Breast epithelium (tissue), 4 donors: ENCODE results near the gene TP53BP1. TPM values are rescaled to one million over a fixed set of nuclear protein-coding genes. Genes with fewer than 3 reads are reported as not detected.

Experiments used
- DNase-seq, 2 donors: peaks; one replicate each; pipeline ENCODE4 v3.0.0-alpha.2; 2019; ENCODE audit warnings: low spot score in 2 of 2
- H3K27ac ChIP-seq, 2 donors: fragments of 200-600 bp; sonication (generic) in 1 of 2; one replicate each; pipeline ENCODE4 v1.5.1; 2016 to 2019; ENCODE audit warnings: mild to moderate bottlenecking in 1 of 2
- H3K27me3 ChIP-seq, 2 donors: fragments of 200-600 bp; sonication (generic) in 1 of 2; one replicate each; pipeline versions ENCODE4 v1.5.1 to v1.6.0; 2017 to 2019; ENCODE audit warnings: control low read depth in 1 of 2, mild to moderate bottlenecking in 1 of 2
- H3K36me3 ChIP-seq: fragments of 200-600 bp; one replicate; pipeline ENCODE4 v1.5.1; 2019
- H3K4me1 ChIP-seq, 2 donors: fragments of 200-600 bp; sonication (generic); one replicate each; pipeline ENCODE4 v1.5.1; 2016 to 2019; ENCODE audit warnings: control low read depth in 1 of 2
- H3K4me3 ChIP-seq, 3 donors: fragments of 200-600 bp; sonication (generic); 1 replicate in 2 of 3; 2 replicates in 1 of 3; pipeline ENCODE4 v1.5.1; 2016 to 2019; ENCODE audit warnings: mild to moderate bottlenecking in 3 of 3, moderate library complexity in 2 of 3
- H3K9me3 ChIP-seq, 2 donors: fragments of 200-600 bp; sonication (generic) in 1 of 2; one replicate each; pipeline ENCODE4 v1.5.1; 2016 to 2019; ENCODE audit warnings: control low read depth in 1 of 2
- POLR2A ChIP-seq: fragments of 450-650 bp; IDR thresholded peaks from one replicate; pipeline ENCODE4 v1.6.1; 2016; ENCODE audit warnings: antibody characterized with exemption, mild to moderate bottlenecking, moderate library complexity
- POLR2AphosphoS5 ChIP-seq, 3 donors: sonication (generic); formaldehyde crosslinking; IDR thresholded peaks; one replicate each; pipeline ENCODE4 v1.6.1; 2017; ENCODE audit warnings: antibody characterized with exemption in 3 of 3
- intact Hi-C: fragments of 100-400 bp; cut with DNase I; formaldehyde crosslinking; loops from one replicate; pipeline ENCODE4 v1.15.1; 2023; ENCODE audit warnings: low total_unique reads
- total RNA-seq, 3 donors: library from RNA; depleted of rRNA; stranded (reverse); fragments of >200 nt; gene quantifications; one replicate each; pipeline ENCODE4 v1.1.0, GENCODE V29; 2016
- TF ChIP-seq, protein P1 (sequence below), 3 donors: fragments of 450-650 bp; IDR thresholded peaks; one replicate each; pipeline ENCODE4 v1.5.1; 2016 to 2017; ENCODE audit warnings: antibody characterized with exemption in 3 of 3, mild to moderate bottlenecking in 3 of 3, moderate library complexity in 3 of 3

TP53BP1 gene
- total RNA-seq, 3 donors from 2014 or later: 30.1 to 65.5 (median 60.9) TPM

DNA sequence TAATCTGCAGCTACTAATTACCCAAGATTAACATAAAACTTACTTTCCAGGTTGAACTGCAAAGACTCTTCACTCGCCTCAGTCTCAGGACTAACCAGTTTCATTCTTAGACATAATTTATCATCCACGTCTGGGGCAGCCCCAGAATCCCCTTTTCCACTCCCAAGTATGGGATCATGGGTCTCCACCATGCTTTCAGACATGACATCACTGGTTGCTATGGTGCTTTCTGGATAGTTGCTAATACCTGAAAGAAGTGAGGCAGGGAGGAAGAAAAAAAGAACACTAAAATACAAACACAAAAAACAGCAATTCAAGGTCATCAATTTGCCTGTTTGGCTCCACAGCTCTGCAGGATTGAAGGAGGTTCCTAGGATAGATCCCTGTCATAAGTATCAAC is 46.6 kb downstream of the TP53BP1 start:
- H3K4me3 ChIP-seq: no peak overlapping the region
- TF ChIP-seq POLR2A (no peak), POLR2AphosphoS5 (IDR thresholded peaks at IDR 0.05) (no peak)
- TF ChIP-seq, protein P1, sequence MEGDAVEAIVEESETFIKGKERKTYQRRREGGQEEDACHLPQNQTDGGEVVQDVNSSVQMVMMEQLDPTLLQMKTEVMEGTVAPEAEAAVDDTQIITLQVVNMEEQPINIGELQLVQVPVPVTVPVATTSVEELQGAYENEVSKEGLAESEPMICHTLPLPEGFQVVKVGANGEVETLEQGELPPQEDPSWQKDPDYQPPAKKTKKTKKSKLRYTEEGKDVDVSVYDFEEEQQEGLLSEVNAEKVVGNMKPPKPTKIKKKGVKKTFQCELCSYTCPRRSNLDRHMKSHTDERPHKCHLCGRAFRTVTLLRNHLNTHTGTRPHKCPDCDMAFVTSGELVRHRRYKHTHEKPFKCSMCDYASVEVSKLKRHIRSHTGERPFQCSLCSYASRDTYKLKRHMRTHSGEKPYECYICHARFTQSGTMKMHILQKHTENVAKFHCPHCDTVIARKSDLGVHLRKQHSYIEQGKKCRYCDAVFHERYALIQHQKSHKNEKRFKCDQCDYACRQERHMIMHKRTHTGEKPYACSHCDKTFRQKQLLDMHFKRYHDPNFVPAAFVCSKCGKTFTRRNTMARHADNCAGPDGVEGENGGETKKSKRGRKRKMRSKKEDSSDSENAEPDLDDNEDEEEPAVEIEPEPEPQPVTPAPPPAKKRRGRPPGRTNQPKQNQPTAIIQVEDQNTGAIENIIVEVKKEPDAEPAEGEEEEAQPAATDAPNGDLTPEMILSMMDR (IDR thresholded peaks at IDR 0.05): no peak
- H3K27ac ChIP-seq: no peak overlapping the region
- H3K27me3 ChIP-seq: no peaks in the 10 kb centered on the region
- intact Hi-C loops: no loop called here
- no peaks in the 10 kb centered on the region for H3K36me3 ChIP-seq
- no peak for DNase-seq
- no peaks in the 10 kb centered on the region for H3K4me1 ChIP-seq
- no peaks in the 10 kb centered on the region for H3K9me3 ChIP-seq

DNA sequence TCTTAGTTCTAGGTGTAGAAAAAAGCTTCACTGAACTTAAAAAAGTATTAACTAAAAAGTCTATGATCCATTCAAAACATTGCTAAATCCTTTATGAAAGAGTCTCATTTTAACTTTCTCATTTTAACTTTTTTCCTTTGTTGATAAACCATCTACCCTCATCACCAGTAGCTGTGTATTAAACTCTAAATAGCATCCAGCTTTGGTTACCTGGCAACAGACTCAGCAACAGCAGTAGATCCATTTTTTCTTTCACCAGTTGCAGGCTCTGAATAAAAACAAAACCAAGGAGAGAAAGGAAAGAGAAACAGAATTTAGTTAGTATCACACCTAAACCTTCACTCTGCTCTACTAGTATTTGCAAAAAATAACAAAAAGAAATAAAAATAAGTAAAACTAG is 51.6 kb downstream of the TP53BP1 start:
- no peaks in the 10 kb centered on the region for H3K27me3 ChIP-seq
- peak overlapping the region in 1 of 2 donors; percentile 74 for H3K27ac ChIP-seq
- H3K9me3 ChIP-seq: no peaks in the 10 kb centered on the region
- H3K4me3 ChIP-seq: no peak overlapping the region
- intact Hi-C loops: no loop called here
- no peak for DNase-seq
- TF ChIP-seq POLR2AphosphoS5 (IDR thresholded peaks at IDR 0.05): no peak
- TF ChIP-seq, protein P1 (IDR thresholded peaks at IDR 0.05): no peak
- TF ChIP-seq POLR2A: no peak
- H3K4me1 ChIP-seq: no peaks in the 10 kb centered on the region
- no peaks in the 10 kb centered on the region for H3K36me3 ChIP-seq

DNA sequence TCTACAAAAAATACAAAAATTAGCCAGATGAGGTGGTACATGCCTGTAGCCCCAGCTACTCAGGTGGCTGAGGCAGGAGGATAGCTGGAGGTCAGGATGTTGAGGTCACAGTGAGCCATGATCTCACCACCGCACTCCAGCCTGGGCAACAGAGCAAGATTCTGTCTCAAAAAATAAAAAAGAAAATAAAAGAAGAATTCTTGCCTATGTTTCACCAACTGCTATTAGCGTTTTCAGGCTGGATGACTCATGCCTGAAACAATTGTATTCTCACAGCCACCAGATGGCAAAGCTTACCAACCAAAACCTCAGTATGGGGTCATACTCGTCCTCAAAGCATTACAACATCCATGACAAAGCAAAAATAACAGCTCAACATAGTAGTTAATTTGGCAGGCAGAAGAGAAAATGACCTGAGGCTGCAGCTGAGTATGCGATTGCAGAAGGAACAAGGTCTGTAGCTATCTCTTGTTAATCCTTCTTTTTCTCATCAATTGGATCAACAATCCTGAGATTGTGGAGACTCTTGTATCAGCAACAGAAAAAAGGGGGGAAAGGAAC is 52.2 kb downstream of the TP53BP1 start:
- no peaks in the 10 kb centered on the region for H3K27me3 ChIP-seq
- intact Hi-C loops: no loop called here
- DNase-seq: peak in 1 of 2 donors; percentile 62
- H3K9me3 ChIP-seq: no peaks in the 10 kb centered on the region
- peak overlapping the region; percentile 54 to 74 for H3K27ac ChIP-seq
- H3K4me1 ChIP-seq: no peaks in the 10 kb centered on the region
- TF ChIP-seq, protein P1 (IDR thresholded peaks at IDR 0.05): peak; percentile 15 to 64 (median 54)
- TF ChIP-seq POLR2AphosphoS5 (IDR thresholded peaks at IDR 0.05): peak in 2 of 3 donors; percentile 80 to 95
- TF ChIP-seq POLR2A: no peak
- H3K36me3 ChIP-seq: no peaks in the 10 kb centered on the region
- H3K4me3 ChIP-seq: no peak overlapping the region

DNA sequence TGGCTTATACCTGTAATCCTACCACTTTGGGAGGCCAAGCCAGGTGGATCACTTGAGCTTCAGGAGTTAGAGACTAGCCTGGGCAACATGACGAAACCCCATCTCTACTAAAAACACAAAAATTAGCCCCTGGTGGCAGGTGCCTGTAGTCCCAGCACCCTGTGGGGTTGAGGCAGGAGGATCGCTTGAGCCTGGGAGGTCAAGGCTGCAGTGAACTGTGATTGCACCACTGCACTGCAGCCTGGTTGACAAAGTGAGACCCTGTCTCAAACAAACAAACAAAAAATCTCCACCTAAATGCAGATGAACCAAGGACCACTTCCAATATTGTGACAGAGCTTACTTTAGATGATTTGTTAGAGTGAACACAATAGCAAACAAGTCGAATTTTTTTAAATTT is 53.7 kb downstream of the TP53BP1 start:
- Histone ChIP-seq H3K4me3 (no peak overlapping the region), H3K27me3 (no peaks in the 10 kb centered on the region), H3K36me3 (no peaks in the 10 kb centered on the region), H3K27ac (no peak overlapping the region), H3K9me3 (no peaks in the 10 kb centered on the region), H3K4me1 (no peaks in the 10 kb centered on the region)
- DNase-seq: no peak
- TF ChIP-seq, protein P1 (IDR thresholded peaks at IDR 0.05): no peak
- TF ChIP-seq POLR2A: no peak
- TF ChIP-seq POLR2AphosphoS5 (IDR thresholded peaks at IDR 0.05): no peak
- intact Hi-C loops: loop anchor here (2.0 kb wide), 1 partner anchor 48 kb away; no protein-coding TSS in a partner anchor

GRCh38 chr15:43436395-43436794 is 56.6 kb downstream of the TP53BP1 start:
- no peaks in the 10 kb centered on the region for H3K36me3 ChIP-seq
- no peaks in the 10 kb centered on the region for H3K27me3 ChIP-seq
- no peak overlapping the region for H3K4me3 ChIP-seq
- H3K27ac ChIP-seq: no peak overlapping the region
- no peaks in the 10 kb centered on the region for H3K4me1 ChIP-seq
- intact Hi-C loops: no loop called here
- no peak for DNase-seq
- H3K9me3 ChIP-seq: no peaks in the 10 kb centered on the region
- TF ChIP-seq, protein P1 (IDR thresholded peaks at IDR 0.05): no peak
- TF ChIP-seq POLR2AphosphoS5 (IDR thresholded peaks at IDR 0.05) (no peak), POLR2A (no peak)
